ENCODE data around the gene TPST2. TPM values are rescaled to one million over a fixed set of nuclear protein-coding genes. Genes with fewer than 3 reads are reported as not detected.

The TPST2 gene
- total and polyA plus RNA-seq, 10 of the 15 experiments (the other 5 are each of a cell fraction or from before 2014, with no cell fraction given) = 6.3 to 33.7 (median 28.4) TPM

DNA sequence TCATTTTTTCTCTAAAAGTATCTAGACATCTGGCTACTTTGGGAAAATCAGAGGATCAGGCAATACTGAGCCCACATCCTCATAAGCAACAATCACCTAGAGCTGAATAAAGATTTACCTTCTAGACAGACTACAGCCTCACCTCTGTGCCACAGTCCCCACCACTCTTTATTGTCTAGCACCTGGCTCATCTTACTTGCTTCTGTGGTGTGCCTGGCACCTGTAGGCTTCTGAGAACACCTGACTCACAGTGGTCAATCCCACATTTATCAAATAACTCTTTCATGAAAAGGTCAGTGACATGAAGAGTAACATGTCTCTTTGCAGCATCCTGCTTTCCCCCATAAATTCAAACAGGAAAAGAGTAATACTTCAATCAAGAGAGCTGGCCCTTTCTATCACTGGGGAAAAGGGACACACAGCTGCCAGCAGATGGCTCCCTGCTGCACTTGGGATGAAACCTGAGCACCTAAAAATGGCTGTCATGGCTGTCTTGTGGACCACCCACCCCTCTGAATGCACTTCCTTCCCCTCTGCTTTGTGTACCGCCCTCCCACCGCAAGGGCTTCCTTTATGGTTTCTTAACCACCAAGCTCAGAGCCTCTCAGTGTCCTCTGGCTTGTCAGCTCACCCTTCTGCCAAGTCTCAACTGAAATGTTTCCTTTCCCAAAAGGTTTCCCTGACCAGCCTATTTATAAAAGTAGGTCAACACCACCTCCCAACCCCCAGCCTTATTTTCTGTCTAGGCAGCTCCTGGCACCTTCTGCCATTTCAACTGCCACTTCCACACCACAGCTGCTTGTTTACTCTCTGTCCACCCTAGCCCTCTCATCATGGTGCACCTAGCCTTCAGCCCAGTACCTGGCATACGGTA, 87.0 kb downstream of the TPST2 start (continued):
- TF ChIP-seq HSF1 (IDR thresholded peaks at IDR 0.05; ENCODE audit: low read depth, low read length) (no peak), POU2F2 (IDR thresholded peaks at IDR 0.05; ENCODE audit: borderline replicate concordance, low read depth, low read length) (no peak)

GRCh38 chr22:26501996-26502395, 87.9 kb downstream of the TPST2 start:
- in situ Hi-C loops (cut with MboI) (no loop called here), intact Hi-C loops (cut with micrococcal nuclease; ENCODE audit: unreplicated experiment) (loop anchor here (5.0 kb wide), 2 partner anchors 90 to 165 kb away; partner anchors contain the start of gene TPST2)
- Histone ChIP-seq H3K4me1 (ENCODE audit: control insufficient read depth, insufficient read depth, low read length) (peaks cover 6% of the 10 kb centered on the region), H3K36me3 (ENCODE audit: control insufficient read depth in 2 of 2, insufficient read depth in 2 of 2, low read length in 1 of 2) (peaks cover 26 to 40% of the 10 kb centered on the region in 2 experiments), H3K27ac (ENCODE audit: control insufficient read depth, insufficient read depth) (no peak overlapping the region), H3K9ac (ENCODE audit: control insufficient read depth, insufficient read depth, low read length) (no peak overlapping the region), H3K4me2 (ENCODE audit: control insufficient read depth, insufficient read depth) (no peak overlapping the region), H3K4me3 (no peak overlapping the region), H3K9me3 (replicated peaks; ENCODE audit: control insufficient read depth, insufficient read depth, low read length) (no peaks in the 10 kb centered on the region), H3K79me2 (ENCODE audit: control insufficient read depth, insufficient read depth, low read length) (no peaks in the 10 kb centered on the region), H4K20me1 (ENCODE audit: control insufficient read depth, insufficient read depth) (no peaks in the 10 kb centered on the region), H2AFZ (ENCODE audit: control insufficient read depth, low read depth, low read length) (no peak overlapping the region), H3K27me3 (replicated peaks in 1 of 2; ENCODE audit: control insufficient read depth in 2 of 2, insufficient read depth in 2 of 2, low read length in 1 of 2) (no peaks in the 10 kb centered on the region)
- POLR2A ChIA-PET = interaction anchor here (0.6 kb wide), 1 partner anchor 115 kb away, joined by 5 read pairs; no protein-coding TSS in a partner anchor
- TF ChIP-seq NRF1 (conservative IDR thresholded peaks at IDR 0.05; ENCODE audit: low read depth, low read length) (no peak), ZSCAN29 (IDR thresholded peaks at IDR 0.05) (no peak), POLR2AphosphoS5 (IDR thresholded peaks at IDR 0.05; ENCODE audit: low read length) (no peak), ESRRA (IDR thresholded peaks at IDR 0.05; ENCODE audit: low read length) (no peak), POU2F2 (IDR thresholded peaks at IDR 0.05; ENCODE audit: borderline replicate concordance, low read depth, low read length) (no peak), GABPA (IDR thresholded peaks at IDR 0.05; ENCODE audit: low read depth) (no peak), NR2F1 (conservative IDR thresholded peaks at IDR 0.05) (no peak)
- TF ChIP-seq, protein P1, sequence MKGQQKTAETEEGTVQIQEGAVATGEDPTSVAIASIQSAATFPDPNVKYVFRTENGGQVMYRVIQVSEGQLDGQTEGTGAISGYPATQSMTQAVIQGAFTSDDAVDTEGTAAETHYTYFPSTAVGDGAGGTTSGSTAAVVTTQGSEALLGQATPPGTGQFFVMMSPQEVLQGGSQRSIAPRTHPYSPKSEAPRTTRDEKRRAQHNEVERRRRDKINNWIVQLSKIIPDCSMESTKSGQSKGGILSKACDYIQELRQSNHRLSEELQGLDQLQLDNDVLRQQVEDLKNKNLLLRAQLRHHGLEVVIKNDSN (IDR thresholded peaks at IDR 0.05; ENCODE audit: borderline replicate concordance, extremely low read length, insufficient read depth, low read depth, low read length) = no peak
- ATAC-seq (no peak), DNase-seq (ENCODE audit: low read depth, low spot score) (no peak), FAIRE-seq (no peak)
- RAD21 ChIA-PET (ENCODE audit: unreplicated experiment) = interaction anchor here (0.7 to 2.6 kb wide), 5 partner anchors 10 to 771 kb away, joined by 3 to 9 read pairs (median 4); partner anchors contain the start of gene TFIP11
- CTCF ChIA-PET = interaction anchor here (1.0 to 4.9 kb wide), 11 partner anchors 9 to 176 kb away, joined by 3 to 44 read pairs (median 10); partner anchors contain the start of genes HPS4, SRRD and TFIP11
- SMC1A ChIA-PET (ENCODE audit: uncharacterized antibody, unreplicated experiment) = interaction anchor here (0.8 to 3.8 kb wide), 7 partner anchors 10 to 163 kb away, joined by 4 to 15 read pairs (median 6); partner anchors contain the start of genes HPS4 and SRRD
- 52% methylated on average over 2 of the region's 2 CpGs for WGBS (ENCODE audit: insufficient coverage, insufficient replicate concordance, low lambda C conversion rate, missing lambda C conversion rate)
- no TSS peak for BruUV-seq (replicated peaks)
